Endothelial cell of umbilical vein (primary cell): Measurements from ENCODE around the gene NR3C1. TPM values are rescaled to one million over a fixed set of nuclear protein-coding genes. Genes with fewer than 3 reads are reported as not detected.

Experiments used
- BruUV-seq: library from RNA; stranded (reverse); fragments of 400-500 nt; replicated peaks from 2 replicates; lab custom pipeline; 2021; lab: Mats Ljungman, UMichigan
- CTCF ChIA-PET: fragments of 300-600, 350-600 bp; sonication (Branson Sonifier 250); formaldehyde crosslinking; loops from one replicate; lab custom pipeline; 2021; ENCODE audit warnings: antibody characterized with exemption, inconsistent platforms; lab: Charles Lee
- POLR2A ChIA-PET: fragments of 300-600, 350-600 bp; sonication (Branson Sonifier 250); formaldehyde crosslinking; loops from one replicate; lab custom pipeline; 2021; ENCODE audit warnings: antibody characterized with exemption, inconsistent platforms; lab: Charles Lee
- DNase-seq: peaks from one replicate; pipeline ENCODE4 v3.0.0-alpha.2; 2011; ENCODE audit warnings: low read depth, low spot score
- FAIRE-seq: peaks from 2 replicates; lab custom pipeline; 2011; peaks lifted over from hg19 to GRCh38; lab: Jason Lieb, UNC
- H2AFZ ChIP-seq: 2 replicates; pipeline ENCODE4 v1.6.0; 2012; ENCODE audit warnings: low read depth, low read length, control low read depth, inconsistent platforms
- H3K27ac ChIP-seq: 2 replicates; pipeline ENCODE4 v1.5.1; 2011; ENCODE audit warnings: low read depth, mild to moderate bottlenecking, control low read depth, low read length, moderate library complexity; ENCODE audit not compliant: insufficient read depth
- H3K27me3 ChIP-seq, 2 experiments: 2 replicates each; pipeline versions ENCODE4 v1.6.0 to v1.6.1; 2011; ENCODE audit warnings: low read length in 2 of 2, mixed read lengths in 1 of 2; ENCODE audit not compliant: control insufficient read depth in 2 of 2, insufficient read depth in 2 of 2
- H3K36me3 ChIP-seq, 2 experiments: 2 replicates in 1 of 2; 3 replicates in 1 of 2; pipeline ENCODE4 v1.5.1; 2011; ENCODE audit warnings: low read length in 2 of 2, mild to moderate bottlenecking in 1 of 2, moderate library complexity in 1 of 2; ENCODE audit not compliant: control insufficient read depth in 2 of 2, insufficient read depth in 2 of 2; ENCODE audit errors: extremely low read depth in 1 of 2
- H3K4me1 ChIP-seq: 3 replicates; pipeline ENCODE4 v1.5.1; 2011; ENCODE audit warnings: mild to moderate bottlenecking, low read length; ENCODE audit not compliant: control insufficient read depth, insufficient read depth; ENCODE audit errors: extremely low read depth
- H3K4me2 ChIP-seq: 2 replicates; pipeline ENCODE4 v1.6.1; 2011; ENCODE audit warnings: low read length, control low read depth, mixed read lengths; ENCODE audit not compliant: insufficient read depth
- H3K4me3 ChIP-seq, 3 experiments: fragments of 200-600 bp in 1 of 3; sonication (generic), shearing (Covaris generic) in 1 of 3; replicated peaks in 1 of 3; 2 replicates each; pipeline ENCODE4 v1.5.1; 2011 to 2016; ENCODE audit warnings: control low read depth in 3 of 3, low read length in 3 of 3, mild to moderate bottlenecking in 2 of 3, inconsistent platforms in 1 of 3, low read depth in 1 of 3, moderate library complexity in 1 of 3; ENCODE audit not compliant: insufficient read depth in 1 of 3
- H3K79me2 ChIP-seq: 2 replicates; pipeline ENCODE4 v1.6.0; 2012; ENCODE audit warnings: low read length, inconsistent platforms; ENCODE audit not compliant: control insufficient read depth, insufficient read depth
- H3K9ac ChIP-seq: replicated peaks from 2 replicates; pipeline ENCODE3; 2011; ENCODE audit warnings: low read length, control low read depth; ENCODE audit not compliant: insufficient read depth; ENCODE audit errors: extremely low read depth
- H3K9me1 ChIP-seq: replicated peaks from 3 replicates; pipeline ENCODE4 v1.6.0; 2011; ENCODE audit warnings: mild to moderate bottlenecking, low read length; ENCODE audit not compliant: control insufficient read depth, insufficient read depth; ENCODE audit errors: extremely low read depth
- H3K9me3 ChIP-seq: replicated peaks from 2 replicates; pipeline ENCODE4 v1.5.1; 2012; ENCODE audit warnings: low read length, inconsistent platforms; ENCODE audit not compliant: control insufficient read depth, insufficient read depth
- H4K20me1 ChIP-seq: replicated peaks from 2 replicates; pipeline ENCODE3; 2011; ENCODE audit warnings: mild to moderate bottlenecking, low read length; ENCODE audit not compliant: control insufficient read depth, insufficient read depth; ENCODE audit errors: extremely low read depth
- CTCF ChIP-seq, 2 donors: IDR thresholded peaks; 1 replicate in 1 of 2; 2 replicates in 1 of 2; pipeline ENCODE4 v1.5.1; 2011; ENCODE audit warnings: low read length in 2 of 2, mild to moderate bottlenecking in 2 of 2, moderate library complexity in 2 of 2, control low read depth in 1 of 2, inconsistent platforms in 1 of 2, low read depth in 1 of 2; ENCODE audit not compliant: insufficient read depth in 1 of 2; ENCODE audit errors: extremely low read depth in 1 of 2
- EZH2 ChIP-seq: IDR thresholded peaks from 2 replicates; pipeline ENCODE4 v1.6.1; 2012; ENCODE audit warnings: borderline replicate concordance, low read depth, mild to moderate bottlenecking, moderate library complexity, low read length, inconsistent platforms; ENCODE audit not compliant: severe bottlenecking
- FOS ChIP-seq: IDR thresholded peaks from 2 replicates; pipeline ENCODE4 v1.6.1; 2011; ENCODE audit warnings: mild to moderate bottlenecking, low read length, moderate library complexity, borderline replicate concordance; ENCODE audit not compliant: insufficient read depth
- GATA2 ChIP-seq: IDR thresholded peaks from 2 replicates; pipeline ENCODE4 v1.7.0; 2011; ENCODE audit warnings: low read depth, mild to moderate bottlenecking, moderate library complexity, mixed read lengths, low read length; ENCODE audit not compliant: insufficient read length, insufficient read depth
- JUN ChIP-seq: IDR thresholded peaks from 2 replicates; pipeline ENCODE4 v1.6.1; 2011; ENCODE audit warnings: borderline replicate concordance, low read depth; ENCODE audit not compliant: insufficient read length, insufficient read depth
- MAX ChIP-seq: IDR thresholded peaks from 2 replicates; pipeline ENCODE4 v1.6.1; 2011; ENCODE audit not compliant: insufficient read depth, insufficient read length
- MYC ChIP-seq: IDR thresholded peaks from one replicate; pipeline ENCODE4 v1.6.1; 2011; ENCODE audit warnings: mild to moderate bottlenecking, low read depth, low read length
- POLR2A ChIP-seq: IDR thresholded peaks from 2 replicates; pipeline ENCODE4 v1.6.1; 2012; ENCODE audit warnings: low read depth, mild to moderate bottlenecking, control low read depth, low read length
- POLR2AphosphoS5 ChIP-seq: IDR thresholded peaks from 2 replicates; pipeline ENCODE4 v1.6.1; 2012; ENCODE audit warnings: low read depth, mild to moderate bottlenecking, control low read depth, low read length, moderate library complexity; ENCODE audit not compliant: insufficient read depth
- dilution Hi-C: fragments of 300-500 bp; cut with MboI; formaldehyde crosslinking; loops from one replicate; pipeline ENCODE4 v1.15.0; 2019; ENCODE audit warnings: low sequenced_read_pairs; ENCODE audit not compliant: extremely low pct_ligation_motif_present
- intact Hi-C: fragments of 100-400 bp; cut with micrococcal nuclease; formaldehyde crosslinking; loops from one replicate; pipeline ENCODE4 v1.10.0; 2022
- polyA plus RNA-seq, 4 experiments: library from polyadenylated mRNA; depleted of rRNA in 3 of 4; stranded (reverse) in 3 of 4; unstranded in 1 of 4; fragments of >200 nt; gene quantifications; 2 replicates each; pipeline versions ENCODE4 v1.2.1 to v1.2.3, GENCODE V29; 2011 to 2012; ENCODE audit warnings: missing spikeins in 1 of 4
- total RNA-seq: library from RNA; stranded (reverse); gene quantifications from 2 replicates; pipeline ENCODE4 v1.2.3, GENCODE V29; 2021

The NR3C1 gene
- total and polyA plus RNA-seq, 2 donors (not counting 3 experiments of a cell fraction or from before 2014, with no cell fraction given) = 4.1 to 17.0 TPM

GRCh38 chr5:143244990-143245389 is 158.5 kb downstream of the NR3C1 start:
- no TSS peak for BruUV-seq
- DNase-seq (no peak), FAIRE-seq (no peak)
- H4K20me1 ChIP-seq = no peaks in the 10 kb centered on the region
- no peak overlapping the region for H3K4me2 ChIP-seq
- CTCF ChIA-PET = interaction anchor here (1.3 to 1.8 kb wide), 2 partner anchors 20 to 24 kb away, joined by 3 to 7 read pairs; no protein-coding TSS in a partner anchor
- no peaks in the 10 kb centered on the region for H3K79me2 ChIP-seq
- TF ChIP-seq MAX (no peak), FOS (no peak), MYC (no peak), POLR2AphosphoS5 (no peak), JUN (no peak), EZH2 (no peak), GATA2 (no peak), CTCF (IDR thresholded peaks at IDR 0.05; ENCODE audit: extremely low read depth in 1 of 2, insufficient read depth in 1 of 2, low read depth in 1 of 2, low read length in 2 of 2) (no peak), POLR2A (no peak)
- POLR2A ChIA-PET = no interaction called here
- intact Hi-C loops = loop anchor here (2.0 kb wide), 2 partner anchors 24 to 68 kb away; no protein-coding TSS in a partner anchor
- no peak overlapping the region for H3K4me3 ChIP-seq
- H3K4me1 ChIP-seq = peaks cover 30% of the 10 kb centered on the region
- H2AFZ ChIP-seq = no peak overlapping the region
- H3K36me3 ChIP-seq = no peaks in the 10 kb centered on the region
- H3K9me3 ChIP-seq = no peaks in the 10 kb centered on the region
- H3K27ac ChIP-seq = no peak overlapping the region
- H3K9me1 ChIP-seq = no peaks in the 10 kb centered on the region
- no peak overlapping the region for H3K9ac ChIP-seq
- dilution Hi-C loops = no loop called here
- H3K27me3 ChIP-seq = no peaks in the 10 kb centered on the region
